MCF 10A (cell line): ENCODE data around the gene GPATCH2L. TPM values are rescaled to one million over a fixed set of nuclear protein-coding genes. Genes with fewer than 3 reads are reported as not detected.

Source experiments
- BruUV-seq: library from RNA; stranded (reverse); fragments of 400-500 nt; replicated peaks from 2 replicates; lab custom pipeline; 2021; lab: Mats Ljungman, UMichigan
- CTCF ChIA-PET: fragments of 300-600 bp; sonication (Branson Sonifier 250); formaldehyde crosslinking; extraction: SDS; loops from one replicate; lab custom pipeline; 2021; ENCODE audit warnings: antibody characterized with exemption, inconsistent platforms; lab: Yijun Ruan, JAX
- POLR2A ChIA-PET: fragments of 300-600, 350-650 bp; sonication (Branson Sonifier 250); formaldehyde crosslinking; extraction: SDS; loops from one replicate; lab custom pipeline; 2020; ENCODE audit warnings: antibody characterized with exemption, inconsistent platforms; lab: Yijun Ruan, JAX
- DNase-seq: peaks from one replicate; pipeline ENCODE4 v3.0.0-alpha.2; 2018; ENCODE audit not compliant: unreplicated experiment
- H3K27ac Mint-ChIP-seq: one replicate; pipeline ENCODE4 v1.8.0; 2022; ENCODE audit warnings: mild to moderate bottlenecking, low read depth, mixed read lengths; ENCODE audit not compliant: unreplicated experiment
- H3K27me3 Mint-ChIP-seq: one replicate; pipeline ENCODE4 v1.8.0; 2022; ENCODE audit warnings: mixed read lengths; ENCODE audit not compliant: insufficient read depth, unreplicated experiment
- H3K36me3 Mint-ChIP-seq: one replicate; pipeline ENCODE4 v1.8.0; 2022; ENCODE audit warnings: mild to moderate bottlenecking, moderate library complexity, mixed read lengths; ENCODE audit not compliant: insufficient read depth, unreplicated experiment
- H3K4me1 Mint-ChIP-seq: one replicate; pipeline ENCODE4 v1.8.0; 2022; ENCODE audit warnings: mixed read lengths; ENCODE audit not compliant: insufficient read depth, unreplicated experiment
- H3K4me3 Mint-ChIP-seq: one replicate; pipeline ENCODE4 v1.8.0; 2022; ENCODE audit warnings: mild to moderate bottlenecking, moderate library complexity, mixed read lengths; ENCODE audit not compliant: unreplicated experiment
- H3K9me3 Mint-ChIP-seq: one replicate; pipeline ENCODE4 v1.8.0; 2022; ENCODE audit warnings: mixed read lengths; ENCODE audit not compliant: unreplicated experiment
- intact Hi-C: fragments of 100-400 bp; cut with micrococcal nuclease; formaldehyde crosslinking; loops from 2 replicates; pipeline ENCODE4 v1.14.1; 2022
- total RNA-seq: library from RNA; stranded (reverse); gene quantifications from 2 replicates; pipeline ENCODE4 v1.2.3, GENCODE V29; 2022
- TF ChIP-seq, protein P1 (sequence below): fragments of 200-600 bp; IDR thresholded peaks from one replicate; pipeline ENCODE4 v1.8.0; 2022; ENCODE audit warnings: antibody characterized with exemption, mild to moderate bottlenecking; ENCODE audit not compliant: unreplicated experiment

The GPATCH2L gene
- total RNA-seq, 1 experiment from 2014 or later: 57.4 TPM

DNA sequence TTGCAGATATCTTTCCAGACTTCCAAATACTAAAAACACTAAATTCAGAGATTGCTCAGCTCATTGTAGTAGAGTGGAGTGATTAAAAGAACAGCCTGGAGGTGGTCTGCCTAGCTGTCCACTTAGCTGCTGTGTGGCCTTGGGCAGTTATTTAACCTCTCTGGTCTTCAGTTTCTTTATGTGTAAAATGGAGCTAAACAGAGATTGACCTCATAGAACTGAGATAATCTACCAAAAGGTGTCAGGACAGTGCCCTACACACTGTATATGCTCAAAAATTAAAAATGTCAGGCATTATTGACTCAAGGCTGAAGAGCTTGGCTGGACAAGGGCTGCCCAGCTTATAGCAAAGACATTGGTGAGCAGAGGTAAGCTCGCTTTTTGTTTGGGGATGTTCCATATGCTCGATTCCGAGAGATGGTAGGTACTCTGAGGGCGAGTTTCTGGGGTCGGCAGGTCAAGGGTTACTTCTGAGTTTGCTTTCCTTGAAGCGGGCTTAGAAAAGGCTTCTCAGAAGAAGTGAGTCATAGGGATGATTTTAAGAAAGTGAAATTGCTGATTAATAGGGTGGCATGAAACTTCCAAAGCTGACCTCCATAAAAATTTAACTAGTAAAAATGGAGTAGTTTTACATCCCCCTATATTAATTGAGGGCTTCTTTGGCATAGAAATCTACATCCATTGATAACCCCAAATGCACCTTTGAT, 107.5 kb downstream of the GPATCH2L start:
- no peaks in the 10 kb centered on the region for H3K27me3 Mint-ChIP-seq
- intact Hi-C loops: no loop called here
- no peaks in the 10 kb centered on the region for H3K36me3 Mint-ChIP-seq
- DNase-seq: no peak
- no peaks in the 10 kb centered on the region for H3K9me3 Mint-ChIP-seq
- ChIA-PET POLR2A (no interaction called here), CTCF (interaction anchor here (1.0 to 1.2 kb wide), 2 partner anchors 12 to 48 kb away, joined by 3 to 5 read pairs; no protein-coding TSS in a partner anchor)
- H3K27ac Mint-ChIP-seq: no peak overlapping the region
- H3K4me1 Mint-ChIP-seq: no peaks in the 10 kb centered on the region
- TF ChIP-seq, protein P1, sequence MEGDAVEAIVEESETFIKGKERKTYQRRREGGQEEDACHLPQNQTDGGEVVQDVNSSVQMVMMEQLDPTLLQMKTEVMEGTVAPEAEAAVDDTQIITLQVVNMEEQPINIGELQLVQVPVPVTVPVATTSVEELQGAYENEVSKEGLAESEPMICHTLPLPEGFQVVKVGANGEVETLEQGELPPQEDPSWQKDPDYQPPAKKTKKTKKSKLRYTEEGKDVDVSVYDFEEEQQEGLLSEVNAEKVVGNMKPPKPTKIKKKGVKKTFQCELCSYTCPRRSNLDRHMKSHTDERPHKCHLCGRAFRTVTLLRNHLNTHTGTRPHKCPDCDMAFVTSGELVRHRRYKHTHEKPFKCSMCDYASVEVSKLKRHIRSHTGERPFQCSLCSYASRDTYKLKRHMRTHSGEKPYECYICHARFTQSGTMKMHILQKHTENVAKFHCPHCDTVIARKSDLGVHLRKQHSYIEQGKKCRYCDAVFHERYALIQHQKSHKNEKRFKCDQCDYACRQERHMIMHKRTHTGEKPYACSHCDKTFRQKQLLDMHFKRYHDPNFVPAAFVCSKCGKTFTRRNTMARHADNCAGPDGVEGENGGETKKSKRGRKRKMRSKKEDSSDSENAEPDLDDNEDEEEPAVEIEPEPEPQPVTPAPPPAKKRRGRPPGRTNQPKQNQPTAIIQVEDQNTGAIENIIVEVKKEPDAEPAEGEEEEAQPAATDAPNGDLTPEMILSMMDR: no peak
- H3K4me3 Mint-ChIP-seq: no peak overlapping the region
- BruUV-seq: no TSS peak

DNA sequence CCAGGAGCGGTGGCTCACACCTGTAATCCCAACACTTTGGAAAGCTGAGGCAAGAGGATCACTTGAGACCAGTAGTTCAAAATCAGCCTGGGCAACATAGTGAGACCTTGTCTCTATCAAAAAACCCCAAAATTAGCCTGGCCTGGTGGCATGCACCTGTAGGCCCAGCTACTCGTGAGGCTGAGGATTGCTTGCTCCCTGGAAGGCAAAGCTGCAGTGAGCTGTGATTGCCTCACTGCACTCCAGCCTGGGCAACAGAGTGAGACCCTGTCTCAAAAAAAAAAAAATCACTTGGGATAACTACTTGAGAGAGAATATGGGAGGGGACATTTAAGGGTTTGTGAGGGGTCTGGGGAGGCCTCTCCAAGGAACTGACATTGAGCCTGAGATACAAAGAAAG, 109.0 kb downstream of the GPATCH2L start:
- H3K4me1 Mint-ChIP-seq: no peaks in the 10 kb centered on the region
- no TSS peak for BruUV-seq
- no peak overlapping the region for H3K4me3 Mint-ChIP-seq
- CTCF ChIA-PET: interaction anchor here (1.2 kb wide), 1 partner anchor 127 kb away, joined by 3 read pairs; no protein-coding TSS in a partner anchor
- H3K36me3 Mint-ChIP-seq: no peaks in the 10 kb centered on the region
- POLR2A ChIA-PET: interaction anchor here (0.7 kb wide), 1 partner anchor 387 kb away, joined by 3 read pairs; no protein-coding TSS in a partner anchor
- intact Hi-C loops: no loop called here
- TF ChIP-seq, protein P1: no peak
- H3K27me3 Mint-ChIP-seq: no peaks in the 10 kb centered on the region
- no peaks in the 10 kb centered on the region for H3K9me3 Mint-ChIP-seq
- DNase-seq: no peak
- H3K27ac Mint-ChIP-seq: no peak overlapping the region

DNA sequence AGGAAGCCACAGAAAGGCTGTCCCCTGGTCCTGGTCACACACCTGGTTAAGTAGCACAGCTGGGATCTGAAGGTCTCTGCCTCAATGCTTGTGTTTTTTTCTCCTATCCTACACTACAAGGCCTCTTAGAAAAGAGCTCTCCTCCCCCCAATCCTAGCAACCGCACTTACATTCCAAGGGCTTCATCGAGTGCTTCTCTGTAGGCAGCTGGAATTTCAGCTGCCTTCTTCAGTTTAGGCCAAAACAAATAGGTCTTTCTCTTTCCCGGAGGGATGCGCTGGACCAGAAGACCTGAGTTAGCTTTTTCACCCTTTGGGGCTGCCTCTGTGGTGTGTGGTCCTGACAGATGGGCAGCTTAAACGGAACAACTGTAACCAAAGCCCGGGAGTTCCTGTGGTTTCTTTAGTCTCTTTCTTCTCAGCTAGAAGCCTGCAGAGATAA, 109.7 kb downstream of the GPATCH2L start:
- Mint-ChIP-seq H3K27ac (no peak overlapping the region), H3K4me1 (no peaks in the 10 kb centered on the region), H3K9me3 (no peaks in the 10 kb centered on the region), H3K36me3 (no peaks in the 10 kb centered on the region), H3K27me3 (no peaks in the 10 kb centered on the region), H3K4me3 (no peak overlapping the region)
- BruUV-seq: no TSS peak
- TF ChIP-seq, protein P1: no peak
- intact Hi-C loops: no loop called here
- no peak for DNase-seq
- ChIA-PET CTCF (interaction anchor here (1.2 kb wide), 1 partner anchor 126 kb away, joined by 3 read pairs; no protein-coding TSS in a partner anchor), POLR2A (interaction anchor here (0.7 kb wide), 1 partner anchor 387 kb away, joined by 3 read pairs; no protein-coding TSS in a partner anchor)

DNA sequence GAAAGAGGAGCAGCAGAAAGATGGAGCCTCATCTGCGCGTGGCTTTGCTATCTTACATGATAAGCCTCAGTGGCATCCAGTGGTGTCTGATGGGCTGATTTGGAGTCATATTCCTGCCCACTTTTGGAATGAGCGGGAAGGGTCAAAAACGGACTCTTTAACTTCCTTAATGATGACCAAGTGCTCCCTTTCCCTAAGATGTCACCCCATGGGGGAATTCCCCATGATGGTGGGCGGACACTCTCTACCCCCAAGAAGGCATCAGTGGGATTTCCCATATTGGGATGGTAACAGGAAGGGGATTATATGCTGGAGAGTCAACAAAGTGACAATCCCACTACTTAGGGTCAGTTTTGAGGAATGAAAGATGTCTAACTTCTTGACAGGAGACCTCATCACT, 110.9 kb downstream of the GPATCH2L start:
- POLR2A ChIA-PET: no interaction called here
- TF ChIP-seq, protein P1: no peak
- Mint-ChIP-seq H3K27ac (no peak overlapping the region), H3K9me3 (no peaks in the 10 kb centered on the region), H3K36me3 (no peaks in the 10 kb centered on the region), H3K27me3 (no peaks in the 10 kb centered on the region), H3K4me3 (no peak overlapping the region), H3K4me1 (no peaks in the 10 kb centered on the region)
- no peak for DNase-seq
- intact Hi-C loops: no loop called here
- no TSS peak for BruUV-seq
- CTCF ChIA-PET: no interaction called here

Other genes with a start within 250 kb of the GPATCH2L start
- gene TGFB3, start 169.9 kb upstream of the GPATCH2L start, total RNA-seq: 1.1 and 1.5 TPM in 2 replicates
- gene IFT43, start 166.2 kb upstream of the GPATCH2L start, total RNA-seq: 34.9 and 52.9 TPM in 2 replicates
- 0.22 and 0.23 TPM in 2 replicates for gene ESRRB, start 224.2 kb downstream of the GPATCH2L start, total RNA-seq